Stimulated activated CD4-positive, alpha-beta T cell treated with anti-CD3 and anti-CD28 coated beads, TNF-alpha, amount 100 ng/mL, for 24 hours (primary cell): ENCODE measurements around the gene AFAP1.

Experiments
- DNase-seq, 3 experiments: peaks; one replicate each; pipeline ENCODE4 v3.0.0-alpha.2; 2020; ENCODE audit warnings: low read depth in 3 of 3

The AFAP1 gene

GRCh38 chr4:7771056-7771455 is 168.6 kb downstream of the AFAP1 start:
- peak in 2 of 3 experiments; percentile 15 to 48 for DNase-seq

DNA sequence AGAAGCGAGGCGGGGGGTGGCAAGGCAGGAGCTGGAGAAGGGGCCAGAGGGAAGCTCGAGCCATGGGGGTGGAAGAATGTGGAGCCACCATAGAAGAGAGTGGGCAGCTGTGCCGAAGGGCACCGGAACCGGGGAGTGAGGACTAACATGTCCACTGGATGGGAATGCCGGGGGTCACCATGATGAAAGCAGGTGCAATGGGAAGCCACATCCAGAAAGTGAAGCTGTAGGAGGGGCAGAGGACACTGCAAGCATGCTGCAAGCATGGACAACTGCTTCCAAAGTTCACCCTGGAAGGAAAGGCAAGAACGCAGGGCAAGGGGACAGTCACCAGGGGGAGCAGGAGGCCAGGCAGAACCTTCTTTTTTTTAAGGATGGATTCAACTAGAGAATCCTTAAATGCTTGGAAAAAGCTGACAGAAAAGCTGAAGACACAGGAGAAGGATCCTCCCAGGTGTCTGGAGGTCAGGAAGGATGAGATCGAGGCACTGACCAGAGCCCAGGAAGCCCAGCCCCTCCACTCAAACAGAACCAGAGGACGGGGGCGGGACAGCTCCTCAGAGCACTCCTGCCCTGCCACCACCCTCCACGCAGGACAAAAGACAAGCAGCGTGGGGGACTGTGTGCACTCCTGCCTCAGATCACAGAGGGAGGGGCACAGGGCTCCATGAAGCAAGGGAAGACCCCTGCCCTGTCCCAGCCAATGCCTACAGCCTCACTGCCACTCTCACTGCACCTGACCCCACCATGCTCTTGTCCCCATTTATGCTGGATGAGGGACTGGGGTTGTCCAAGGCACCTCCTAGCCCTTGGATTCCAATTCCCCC is 169.2 kb downstream of the AFAP1 start:
- no peak for DNase-seq

DNA sequence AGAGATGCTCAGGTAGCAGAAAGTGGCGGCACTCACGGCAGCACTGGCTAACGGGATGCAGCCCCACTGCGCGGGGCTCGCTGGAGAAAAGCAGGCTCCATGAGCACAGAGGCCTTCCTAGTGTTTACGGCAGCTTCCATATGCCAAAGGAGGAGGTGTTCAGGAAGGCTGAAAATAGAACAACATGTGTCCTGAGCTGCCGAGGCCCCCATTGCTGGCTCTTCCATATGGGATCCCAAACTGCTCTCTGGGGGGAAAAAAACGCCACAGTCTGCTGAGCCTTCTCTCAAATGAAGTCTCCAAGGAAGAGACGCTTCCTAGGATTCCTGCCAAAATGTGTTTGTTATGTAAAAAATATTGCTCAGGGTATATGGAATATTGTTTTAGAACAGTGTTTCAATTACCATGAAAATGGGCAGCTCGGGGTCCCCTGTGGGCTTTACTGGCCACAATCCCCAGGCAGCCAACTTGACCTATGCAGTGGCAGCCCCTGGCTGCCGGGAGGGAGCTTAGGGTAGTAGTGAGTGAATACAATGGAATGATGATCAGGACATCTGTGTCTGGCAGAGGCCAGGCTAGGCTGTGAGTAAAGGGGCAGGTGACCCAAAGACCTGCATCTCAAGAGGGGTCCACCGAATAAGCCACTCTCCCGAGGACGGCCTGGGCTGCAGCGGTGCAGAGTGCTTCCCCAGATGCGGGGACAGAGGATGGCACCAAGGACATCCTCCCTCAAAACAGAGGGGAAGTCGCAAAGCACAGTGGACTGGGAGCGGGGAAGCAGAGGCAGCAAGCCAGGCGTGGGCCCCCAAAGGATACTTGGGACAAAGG is 170.1 kb downstream of the AFAP1 start:
- no peak for DNase-seq

DNA sequence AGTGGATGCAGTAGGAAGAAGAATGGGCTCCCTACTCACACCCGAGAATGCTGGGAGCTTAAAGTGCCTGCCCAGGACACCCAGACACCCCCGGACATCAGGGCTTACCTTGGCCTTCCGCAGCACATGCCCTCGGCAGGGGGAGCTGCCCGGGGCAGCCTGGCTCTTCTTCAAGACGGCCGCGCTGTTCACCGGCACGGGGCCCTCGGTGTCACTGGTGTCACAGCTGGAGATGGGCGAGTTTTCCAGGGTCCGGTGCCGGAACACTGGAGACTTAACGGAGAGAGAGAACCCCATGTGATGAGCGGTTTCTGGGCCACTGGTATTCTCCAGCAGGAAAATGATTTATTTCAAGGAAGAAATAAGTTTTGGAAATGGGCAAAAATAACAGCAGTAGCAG is 170.9 kb downstream of the AFAP1 start:
- no peak for DNase-seq

GRCh38 chr4:7767966-7768365 is 171.7 kb downstream of the AFAP1 start:
- DNase-seq, result no peak

DNA sequence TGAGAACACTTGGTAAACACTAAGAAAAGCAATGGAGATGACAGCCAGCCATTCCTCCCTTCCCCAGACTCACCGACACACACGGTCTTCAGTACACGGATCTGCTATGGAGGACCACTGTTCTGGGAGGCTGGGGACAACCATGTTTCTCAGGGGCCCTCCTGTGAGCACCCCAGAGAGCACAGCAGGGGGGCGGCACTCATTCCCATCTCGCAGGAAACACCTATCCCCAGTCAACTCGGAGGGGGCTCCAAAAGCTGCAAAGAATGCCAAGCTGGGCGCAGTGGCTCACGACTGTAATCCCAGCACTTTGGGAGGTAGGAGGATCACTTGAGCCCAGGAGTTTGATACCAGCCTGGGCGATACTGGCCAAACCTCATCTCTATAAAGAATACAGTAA is 172.1 kb downstream of the AFAP1 start:
- no peak for DNase-seq

- DNase-seq, result no peak
Measured at GRCh38 chr4:7766661-7767345, 172.9 kb downstream of the AFAP1 start.

- DNase-seq, result no peak
Measured at GRCh38 chr4:7766086-7766485, 173.6 kb downstream of the AFAP1 start.

DNA sequence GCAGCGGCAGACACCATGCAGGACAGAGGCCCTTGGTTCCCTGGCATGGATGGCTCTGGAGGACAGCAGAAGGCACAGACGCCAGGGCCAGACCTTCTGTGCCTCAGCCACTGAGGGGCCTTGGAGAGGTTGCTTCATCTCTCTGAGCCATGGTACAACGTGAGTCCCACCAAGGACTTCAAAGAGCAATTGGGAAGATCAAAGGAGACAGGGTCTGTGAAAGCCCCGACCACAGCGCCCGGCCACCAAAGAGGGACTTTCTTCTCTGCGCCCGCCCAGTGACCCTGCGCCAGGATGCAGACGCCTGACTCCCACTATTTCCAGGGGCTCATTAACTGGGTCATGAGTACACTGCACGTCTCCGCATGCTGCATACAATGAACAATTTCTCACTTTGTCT is 174.0 kb downstream of the AFAP1 start:
- DNase-seq, result no peak

GRCh38 chr4:7764466-7764865 is 175.2 kb downstream of the AFAP1 start:
- no peak for DNase-seq

DNA sequence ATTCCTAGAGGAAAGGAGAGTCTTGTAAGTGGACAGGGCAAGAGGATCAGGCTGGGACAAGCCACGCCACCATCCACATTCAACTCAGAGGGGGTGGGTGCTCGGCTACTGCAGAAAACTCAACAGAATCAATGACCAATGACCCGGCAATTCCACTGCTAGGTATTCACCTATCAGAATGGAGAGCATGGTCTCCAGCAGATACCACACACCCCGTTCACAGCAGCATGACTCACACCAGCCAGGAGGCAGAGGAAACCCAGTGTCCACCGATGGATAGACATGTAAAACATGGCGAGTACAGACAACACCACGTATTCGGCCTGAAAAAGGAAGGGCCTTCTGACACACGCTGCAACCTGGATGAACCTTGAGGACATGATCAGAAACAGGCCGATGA is 175.9 kb downstream of the AFAP1 start:
- no peak for DNase-seq

DNA sequence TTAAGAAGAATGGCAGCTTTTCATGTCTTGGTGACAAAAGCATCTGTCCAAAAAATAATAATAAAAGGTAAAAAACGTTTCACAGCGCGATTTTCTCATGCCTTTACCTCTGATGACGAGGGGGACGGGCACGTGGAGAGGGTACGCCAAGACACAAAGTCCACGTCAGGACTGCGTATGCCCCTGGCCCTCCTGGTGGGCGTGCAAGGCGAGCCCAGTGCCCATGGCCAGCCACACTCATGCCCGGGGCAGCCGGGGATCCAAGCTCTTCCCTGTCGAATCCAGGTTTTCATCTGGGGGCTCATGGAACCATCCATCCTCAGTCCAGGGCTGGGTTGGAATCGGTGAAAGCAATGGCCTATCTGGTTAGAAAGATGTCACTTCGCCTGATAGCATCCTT is 176.6 kb downstream of the AFAP1 start:
- DNase-seq, result no peak

DNA sequence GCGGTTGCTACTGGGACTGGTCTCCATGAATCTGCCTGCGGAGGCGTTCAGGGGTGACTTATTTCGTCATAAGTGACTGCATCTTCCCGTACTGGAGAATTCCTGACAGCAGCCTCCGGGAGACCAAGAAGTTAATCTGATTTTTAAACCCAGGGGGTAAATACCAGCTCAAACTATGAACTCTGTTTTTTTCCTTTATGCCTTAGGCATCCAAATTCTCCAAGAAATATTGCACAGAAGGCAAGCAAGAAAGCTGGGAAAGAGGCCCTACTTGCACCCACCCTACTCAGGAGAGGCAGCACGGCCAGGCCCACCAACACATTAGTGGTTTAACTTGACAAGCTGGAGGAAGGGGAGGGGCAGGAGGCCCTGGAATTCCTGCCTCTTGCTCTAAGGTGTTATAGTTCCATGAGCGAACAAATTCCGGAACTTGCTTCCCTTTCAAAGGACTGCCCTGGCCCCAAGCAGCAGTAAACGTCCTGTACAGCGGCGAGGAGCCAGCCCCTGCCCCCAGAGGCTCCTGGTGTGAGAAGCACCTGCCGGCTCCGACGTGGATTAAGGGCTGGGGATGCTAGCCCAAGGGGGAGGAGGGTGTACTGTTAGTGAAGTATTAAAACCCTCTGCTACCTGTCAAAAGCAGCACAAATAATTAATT is 177.2 kb downstream of the AFAP1 start:
- DNase-seq, result no peak

- peak; percentile 19 to 58 (median 21) for DNase-seq
Measured at GRCh38 chr4:7761720-7762119, 177.9 kb downstream of the AFAP1 start.

- DNase-seq, result no peak
Measured at GRCh38 chr4:7761312-7761711, 178.3 kb downstream of the AFAP1 start.

DNA sequence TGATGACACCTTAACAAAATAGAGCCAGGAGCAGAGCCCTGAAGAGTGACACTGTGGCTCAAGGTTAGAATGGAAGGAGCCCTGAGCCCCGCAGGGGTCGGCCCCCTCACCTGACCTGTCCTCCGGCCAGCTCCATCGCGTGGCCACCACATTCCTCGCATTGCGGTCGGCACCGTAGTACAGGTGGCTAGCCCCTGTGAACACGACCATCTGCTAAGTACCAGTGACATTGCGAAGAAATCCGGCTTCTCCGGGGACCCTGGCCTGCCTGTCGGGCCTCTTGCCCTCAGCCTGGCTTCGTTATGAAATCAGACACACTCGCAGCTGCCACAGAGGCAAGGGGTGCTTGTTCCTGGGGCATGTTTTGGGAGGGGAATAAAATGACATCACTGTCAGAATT is 179.0 kb downstream of the AFAP1 start:
- no peak for DNase-seq

DNA sequence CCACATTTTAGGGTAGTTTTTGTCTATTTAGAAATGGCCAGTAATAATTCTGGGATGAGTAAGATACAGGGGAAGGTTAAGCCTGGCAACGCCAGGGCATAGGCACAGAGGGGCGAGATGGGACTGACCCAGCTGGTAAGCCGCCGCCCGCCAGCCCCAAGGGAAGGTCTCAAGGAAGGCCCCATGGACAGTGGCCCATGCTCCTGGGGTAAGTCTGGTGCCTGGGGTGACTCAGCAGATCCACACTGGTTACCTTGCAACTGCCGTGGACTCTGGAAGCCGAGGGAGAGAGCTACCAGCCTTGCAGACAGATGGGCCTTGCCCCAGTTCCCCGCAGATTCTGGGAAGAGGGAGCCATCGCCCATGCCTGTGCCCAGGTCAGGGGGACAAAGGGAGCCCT is 179.4 kb downstream of the AFAP1 start:
- no peak for DNase-seq

GRCh38 chr4:7759635-7760034 is 180.0 kb downstream of the AFAP1 start:
- no peak for DNase-seq

DNA sequence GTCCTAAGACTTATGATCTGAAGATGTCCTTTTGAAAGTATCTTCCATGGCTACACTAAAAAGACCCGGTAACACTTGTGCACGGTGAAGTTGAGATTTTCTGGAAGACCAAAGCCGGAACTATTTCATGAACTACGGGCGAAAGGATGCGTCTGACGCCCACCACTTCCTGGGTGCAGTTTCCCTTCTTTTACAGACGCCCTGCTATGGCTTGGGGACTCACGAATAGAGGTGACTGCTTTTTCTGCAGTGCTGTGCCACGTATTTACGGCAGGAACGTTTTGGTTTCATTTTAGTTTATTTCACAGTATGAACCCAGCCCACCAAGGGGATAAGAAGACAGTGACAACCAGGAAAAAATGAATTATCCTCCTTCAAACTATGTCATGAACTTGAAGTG is 180.4 kb downstream of the AFAP1 start:
- peak; percentile 45 to 65 (median 53) for DNase-seq

DNA sequence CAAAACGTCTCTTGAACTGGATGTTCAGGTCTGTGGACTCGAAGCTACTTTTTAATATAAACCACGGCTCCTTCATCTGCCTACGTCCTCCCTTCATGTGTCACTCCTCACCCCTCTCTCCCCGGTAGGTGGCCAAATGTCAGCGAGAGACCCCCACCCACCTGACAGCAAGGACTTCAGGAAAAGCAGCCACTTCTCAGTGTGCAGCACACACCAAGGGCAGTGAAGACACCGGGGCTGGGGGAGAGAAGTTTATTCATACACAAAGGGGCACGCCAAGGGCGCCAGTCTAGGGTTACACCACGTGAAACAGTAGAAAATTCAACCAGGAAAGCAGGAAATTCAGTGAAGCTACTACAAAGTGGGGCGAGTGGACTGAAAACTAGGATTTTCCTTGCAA is 181.2 kb downstream of the AFAP1 start:
- no peak for DNase-seq

DNA sequence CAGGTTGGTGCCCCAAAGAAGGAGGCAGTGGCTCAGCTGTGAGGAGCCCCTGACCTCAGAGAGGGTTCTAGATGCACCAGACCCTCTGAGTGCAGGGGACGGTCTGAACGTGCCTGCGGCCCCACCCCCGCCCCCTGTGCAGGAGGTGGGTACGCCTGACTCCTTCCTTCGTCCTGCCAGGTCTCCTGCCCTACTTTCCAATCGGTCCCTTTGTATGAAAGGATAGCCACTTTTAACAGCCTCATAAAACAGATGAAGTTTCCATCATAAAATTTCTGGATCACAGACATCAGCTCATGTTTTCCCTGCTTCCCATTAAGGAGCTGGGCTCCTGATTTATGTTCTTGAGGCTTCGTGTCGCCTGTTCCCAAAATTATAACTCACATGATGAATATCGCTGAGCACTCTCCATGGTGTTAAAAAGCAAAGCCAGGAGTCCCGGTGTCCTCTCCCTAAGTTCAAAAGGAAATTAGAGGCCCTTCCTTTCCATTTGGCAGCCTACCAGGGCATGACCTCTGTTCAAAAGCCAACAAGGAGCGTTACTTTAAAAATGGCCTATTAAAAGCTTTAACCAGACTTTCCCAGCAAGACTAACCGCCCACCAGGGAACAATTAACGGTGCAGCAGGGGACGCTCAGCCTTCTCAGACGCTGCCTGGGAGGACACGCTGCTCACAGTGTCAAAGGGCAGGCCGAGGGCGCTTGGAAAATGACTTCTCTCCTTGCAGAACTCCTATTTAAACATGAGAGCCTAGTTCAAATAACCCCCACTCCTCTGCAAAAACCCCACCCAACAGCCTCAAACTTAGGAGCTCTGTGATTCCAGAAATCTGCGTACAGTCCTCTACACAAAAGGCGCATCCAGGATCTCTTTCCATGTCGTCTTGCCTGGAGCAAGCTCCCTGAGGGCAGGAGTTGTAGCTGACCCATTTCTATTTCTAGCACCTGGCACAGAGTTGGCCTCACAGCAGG is 181.9 kb downstream of the AFAP1 start:
- no peak for DNase-seq
